Neural cell (in vitro differentiated cells): ENCODE data around the gene CCDC107.

Experiments used
- CTCF ChIP-seq: fragments of 450-650 bp; IDR thresholded peaks from 2 replicates; pipeline ENCODE4 v1.5.1; 2014; ENCODE audit warnings: antibody characterized with exemption, mild to moderate bottlenecking, moderate library complexity; ENCODE audit not compliant: poor library complexity, severe bottlenecking
- EP300 ChIP-seq: fragments of 450-650 bp; conservative IDR thresholded peaks from 2 replicates; pipeline ENCODE4 v1.6.1; 2014; ENCODE audit warnings: antibody characterized with exemption, mild to moderate bottlenecking, moderate library complexity; ENCODE audit not compliant: poor library complexity, severe bottlenecking
- EZH2 ChIP-seq: fragments of 200-600, 300-800 bp; shearing (Covaris generic), sonication (generic); IDR thresholded peaks from 2 replicates; pipeline ENCODE4 v1.6.1; 2014; ENCODE audit warnings: antibody characterized with exemption, low read length, borderline replicate concordance, mild to moderate bottlenecking; ENCODE audit not compliant: insufficient read depth, poor library complexity, severe bottlenecking
- RAD21 ChIP-seq: fragments of 450-650 bp; conservative IDR thresholded peaks from 2 replicates; pipeline ENCODE4 v1.6.1; 2014; ENCODE audit warnings: antibody characterized with exemption, mild to moderate bottlenecking, moderate library complexity
- REST ChIP-seq: IDR thresholded peaks from 2 replicates; pipeline ENCODE4 v1.6.1; 2012; ENCODE audit warnings: borderline replicate concordance

GRCh38 chr9:35687306-35687705, 29.2 kb downstream of the CCDC107 start:
- TF ChIP-seq CTCF: no peak
- no peak for TF ChIP-seq RAD21
- no peak for TF ChIP-seq REST
- TF ChIP-seq EZH2: no peak
- TF ChIP-seq EP300: no peak
